Left ventricle myocardium superior (tissue), 1 donor: ENCODE results near the gene ARHGAP8. TPM values are rescaled to one million over a fixed set of nuclear protein-coding genes. Genes with fewer than 3 reads are reported as not detected.
"Not testable (repeated sequence)": the region's sequence is repeated elsewhere in the genome, so short reads cannot be mapped to it uniquely, and the experiment has no call there.

Experiments used
- ATAC-seq: fragments of 200-7000 bp; cut with Tn5 transposase; one replicate; pipeline ENCODE4 v1.9.1; 2020; ENCODE audit warnings: mild to moderate bottlenecking, moderate library complexity
- DNase-seq: peaks from one replicate; pipeline ENCODE4 v3.0.0-alpha.2; 2020
- intact Hi-C: fragments of 100-400 bp; cut with micrococcal nuclease; formaldehyde crosslinking; loops from one replicate; pipeline ENCODE4 v1.11.0; 2022
- total RNA-seq: library from RNA; stranded (reverse); fragmentation: NEBNext Ultra II Directional; extraction: Animal tissue kit (Norgen Biotek cat#: 25700); gene quantifications from one replicate; pipeline ENCODE4 v1.2.1, GENCODE V29; 2021
- donor health status: DM: no; HTN: yes; CAD: no; lungs with severe emphysema.

ARHGAP8 gene
- total RNA-seq, 1 donor from 2014 or later: not detected

DNA sequence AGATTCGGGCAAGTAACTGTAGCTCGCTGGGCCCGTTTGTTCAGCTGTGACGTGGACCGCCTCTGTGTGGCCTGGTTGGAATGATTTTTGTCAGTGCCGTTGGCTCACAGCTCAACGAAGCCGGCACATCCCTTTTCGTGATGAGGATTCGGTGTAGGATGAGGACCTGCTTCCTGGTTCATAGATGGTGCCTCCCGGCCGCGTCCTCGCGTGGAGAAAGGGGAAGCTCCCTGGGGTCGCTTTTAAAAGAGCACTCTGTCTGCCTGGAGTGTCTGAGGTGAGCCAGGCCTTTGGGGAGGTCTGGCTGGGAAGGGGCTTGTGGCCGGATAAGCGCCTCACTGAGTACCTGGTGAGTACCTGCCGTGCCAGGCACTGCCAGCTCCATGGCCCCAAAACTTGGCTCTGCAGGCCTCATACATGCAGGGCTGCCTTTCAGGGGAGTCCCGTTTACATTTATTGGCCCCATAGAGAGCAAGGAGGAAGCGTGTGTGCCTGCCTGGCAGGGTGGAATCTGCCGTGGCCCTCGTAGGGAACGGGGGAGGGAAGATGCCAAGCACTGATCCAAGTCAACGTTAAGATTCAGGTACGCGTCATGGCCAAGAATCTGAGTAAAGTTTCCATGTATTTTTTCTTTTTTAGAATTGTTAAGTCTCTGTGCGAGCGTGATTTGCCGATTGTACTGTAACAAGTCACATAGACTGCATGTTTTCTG, 88.4 kb downstream of the ARHGAP8 start:
- no peak for DNase-seq
- intact Hi-C loops: no loop called here
- ATAC-seq: no peak

DNA sequence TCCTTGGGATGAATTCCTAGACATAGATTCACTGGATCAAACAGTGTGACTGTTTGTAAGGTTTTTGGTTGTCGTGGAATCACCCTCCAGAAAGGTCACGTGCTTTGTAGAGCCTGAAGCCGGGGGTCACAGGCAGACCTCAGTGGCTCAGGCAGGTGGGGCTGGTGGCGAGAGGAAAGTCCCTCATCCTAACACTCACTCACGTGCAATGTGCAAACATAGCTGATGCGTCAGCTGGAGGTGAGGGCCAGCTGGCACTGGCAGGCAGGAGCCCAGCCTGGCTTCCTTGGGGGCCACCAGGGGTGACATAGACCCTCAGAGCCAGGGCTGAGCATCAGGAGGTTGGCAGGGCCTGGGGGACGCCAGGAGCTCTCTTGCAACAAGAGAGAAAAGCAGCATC, 90.0 kb downstream of the ARHGAP8 start:
- intact Hi-C loops: no loop called here
- DNase-seq: no peak
- ATAC-seq: no peak

- DNase-seq (no peak), ATAC-seq (no peak)
- intact Hi-C loops: no loop called here
Observed at GRCh38 chr22:44845191-44845590, 92.8 kb downstream of the ARHGAP8 start.

GRCh38 chr22:44845796-44846720, 93.7 kb downstream of the ARHGAP8 start:
- peak; percentile 18 for DNase-seq
- no peak for ATAC-seq
- intact Hi-C loops: no loop called here

- ATAC-seq (no peak), DNase-seq (no peak)
- intact Hi-C loops: no loop called here
Observed at GRCh38 chr22:44846726-44847275, 94.4 kb downstream of the ARHGAP8 start.

DNA sequence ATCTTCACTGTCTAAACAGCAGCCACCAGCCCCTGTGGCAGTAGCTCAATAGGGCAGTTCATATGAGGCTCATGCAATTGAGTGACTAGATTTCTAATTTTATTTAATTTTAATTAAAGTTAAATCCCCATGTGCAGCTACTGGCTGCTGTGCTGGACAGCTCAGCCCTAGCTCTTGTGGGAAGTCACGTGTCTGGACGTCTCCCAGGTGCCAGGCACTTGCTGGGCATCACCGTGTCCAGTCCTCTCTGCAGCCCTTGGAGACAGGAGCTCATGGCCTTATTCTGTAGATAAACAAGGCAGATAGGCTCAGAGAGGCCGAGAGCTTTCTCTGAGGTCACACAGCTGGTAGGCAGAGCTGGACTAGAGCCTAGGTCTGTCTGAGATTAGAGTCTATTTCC, 95.0 kb downstream of the ARHGAP8 start:
- DNase-seq (no peak), ATAC-seq (no peak)

DNA sequence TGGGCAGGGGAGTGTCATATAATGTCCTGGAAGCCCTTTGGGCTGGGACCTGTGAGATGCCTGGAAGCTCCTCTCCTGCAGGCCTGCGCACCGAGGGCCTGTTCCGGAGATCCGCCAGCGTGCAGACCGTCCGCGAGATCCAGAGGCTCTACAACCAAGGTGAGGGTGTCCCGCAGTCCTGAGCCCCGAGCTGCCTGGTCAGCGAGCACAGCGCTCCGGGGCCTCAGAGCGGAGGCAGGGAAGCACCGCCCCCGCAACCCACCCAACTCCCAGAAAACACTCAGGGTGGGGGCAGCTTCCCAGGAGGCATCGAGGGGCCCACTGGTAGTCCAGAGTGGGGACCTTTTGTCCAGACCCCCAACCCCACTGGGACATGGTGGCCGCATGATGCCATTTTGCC, 95.5 kb downstream of the ARHGAP8 start:
- DNase-seq (no peak), ATAC-seq (no peak)
- intact Hi-C loops: no loop called here

More for the DNA sequence above, 95.0 kb downstream of the ARHGAP8 start:
- intact Hi-C loops: no loop called here

- DNase-seq: no peak
- intact Hi-C loops: no loop called here
- no peak for ATAC-seq
Observed at GRCh38 chr22:44848296-44848741, 95.9 kb downstream of the ARHGAP8 start.

GRCh38 chr22:44848791-44849420, 96.5 kb downstream of the ARHGAP8 start:
- intact Hi-C loops: no loop called here
- DNase-seq: no peak
- ATAC-seq: no peak

DNA sequence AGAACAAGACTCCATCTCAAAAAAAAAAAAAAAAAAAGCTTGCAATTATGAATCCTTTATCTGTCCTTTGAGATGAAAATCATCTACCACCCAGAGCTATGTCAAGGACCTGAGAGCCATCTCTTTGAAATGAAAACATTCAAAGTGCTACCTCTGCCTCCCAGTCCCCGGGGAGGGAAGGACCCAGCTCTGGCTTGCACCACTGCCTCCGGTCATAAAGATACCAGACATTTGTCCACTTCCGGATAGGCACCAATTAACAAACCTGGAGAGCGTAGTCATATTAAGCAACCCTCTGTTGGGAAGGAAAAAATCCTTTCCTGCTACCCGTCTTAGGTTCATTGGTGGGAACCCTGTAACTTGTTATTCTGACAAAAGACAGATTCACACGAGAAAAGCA, 98.6 kb downstream of the ARHGAP8 start:
- ATAC-seq (no peak), DNase-seq (no peak)
- intact Hi-C loops: no loop called here

GRCh38 chr22:44854641-44855040, 102.3 kb downstream of the ARHGAP8 start:
- DNase-seq, ATAC-seq, intact Hi-C loops: not testable (repeated sequence)

GRCh38 chr22:44855855-44856254, 103.5 kb downstream of the ARHGAP8 start:
- no peak for DNase-seq
- intact Hi-C loops: no loop called here

DNA sequence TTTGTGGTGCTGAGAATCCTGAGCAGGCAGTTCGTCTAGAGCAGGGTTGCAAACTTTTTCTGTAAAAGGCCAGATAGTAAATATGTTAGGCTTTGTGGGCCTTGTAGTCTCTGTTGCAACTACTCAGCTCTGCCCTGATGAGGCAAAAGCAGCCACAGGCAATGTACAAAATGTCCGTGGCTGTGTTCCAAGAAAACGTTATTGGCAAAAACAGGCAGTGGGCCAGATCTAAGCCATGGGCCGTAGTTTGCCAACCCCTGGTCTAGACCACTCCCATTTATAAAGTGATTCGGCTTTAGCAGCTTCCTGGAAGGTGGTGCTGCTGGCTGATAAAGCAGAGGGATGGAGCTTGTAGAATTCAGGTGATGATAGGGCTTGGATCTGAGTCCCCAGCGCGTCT, 106.4 kb downstream of the ARHGAP8 start:
- ATAC-seq, intact Hi-C loops, DNase-seq: not testable (repeated sequence)

More at GRCh38 chr22:44855855-44856254, 103.5 kb downstream of the ARHGAP8 start:
- ATAC-seq: no peak

DNA sequence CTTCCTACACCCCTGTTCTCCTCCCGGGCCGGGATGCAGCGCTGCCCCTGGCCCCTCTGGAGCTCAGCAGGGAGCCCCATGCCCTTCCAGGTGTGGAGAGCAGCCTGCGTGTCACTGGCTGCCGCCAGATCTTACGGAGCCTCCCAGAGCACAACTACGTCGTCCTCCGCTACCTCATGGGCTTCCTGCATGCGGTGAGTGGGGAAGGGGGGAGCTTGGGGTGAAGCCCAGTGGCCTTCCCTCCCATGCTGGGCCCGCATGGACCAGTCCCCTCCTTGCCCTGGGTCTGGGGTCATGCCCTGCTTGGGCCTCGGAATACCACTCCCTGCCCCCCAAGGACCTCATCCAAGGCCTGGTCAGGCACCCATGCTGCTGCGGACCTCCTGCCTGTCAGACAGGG, 107.3 kb downstream of the ARHGAP8 start:
- no peak for ATAC-seq

DNA sequence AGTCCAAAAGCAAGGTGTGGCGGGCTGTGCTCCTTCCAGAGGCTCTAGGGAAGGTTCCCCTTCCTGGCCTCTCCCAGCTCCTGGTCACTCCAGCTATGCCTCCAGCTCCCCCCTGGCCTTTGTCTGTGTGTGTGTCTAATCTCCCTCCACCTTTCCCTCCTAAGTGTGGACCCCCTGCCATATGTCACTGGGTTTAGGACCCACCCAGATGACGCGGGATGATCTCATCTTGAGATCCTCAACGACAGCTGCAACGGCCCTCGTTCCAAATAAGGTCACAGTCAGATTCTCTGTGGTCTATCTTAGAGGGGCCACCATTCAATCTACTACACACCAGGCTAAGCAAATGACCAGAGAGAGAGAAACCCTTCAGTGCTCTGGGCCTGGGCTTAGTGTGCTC, 107.9 kb downstream of the ARHGAP8 start:
- DNase-seq (no peak), ATAC-seq (no peak)
- intact Hi-C loops: no loop called here

More for the DNA sequence above, 107.3 kb downstream of the ARHGAP8 start:
- DNase-seq: peak; percentile 10
- intact Hi-C loops: no loop called here

- peak; percentile 24 for DNase-seq
- no peak for ATAC-seq
- intact Hi-C loops: no loop called here
Observed at GRCh38 chr22:44861245-44861644, 108.9 kb downstream of the ARHGAP8 start.

GRCh38 chr22:44862281-44862680, 109.9 kb downstream of the ARHGAP8 start:
- DNase-seq (peak; percentile 8), ATAC-seq (no peak)
- intact Hi-C loops: no loop called here

DNA sequence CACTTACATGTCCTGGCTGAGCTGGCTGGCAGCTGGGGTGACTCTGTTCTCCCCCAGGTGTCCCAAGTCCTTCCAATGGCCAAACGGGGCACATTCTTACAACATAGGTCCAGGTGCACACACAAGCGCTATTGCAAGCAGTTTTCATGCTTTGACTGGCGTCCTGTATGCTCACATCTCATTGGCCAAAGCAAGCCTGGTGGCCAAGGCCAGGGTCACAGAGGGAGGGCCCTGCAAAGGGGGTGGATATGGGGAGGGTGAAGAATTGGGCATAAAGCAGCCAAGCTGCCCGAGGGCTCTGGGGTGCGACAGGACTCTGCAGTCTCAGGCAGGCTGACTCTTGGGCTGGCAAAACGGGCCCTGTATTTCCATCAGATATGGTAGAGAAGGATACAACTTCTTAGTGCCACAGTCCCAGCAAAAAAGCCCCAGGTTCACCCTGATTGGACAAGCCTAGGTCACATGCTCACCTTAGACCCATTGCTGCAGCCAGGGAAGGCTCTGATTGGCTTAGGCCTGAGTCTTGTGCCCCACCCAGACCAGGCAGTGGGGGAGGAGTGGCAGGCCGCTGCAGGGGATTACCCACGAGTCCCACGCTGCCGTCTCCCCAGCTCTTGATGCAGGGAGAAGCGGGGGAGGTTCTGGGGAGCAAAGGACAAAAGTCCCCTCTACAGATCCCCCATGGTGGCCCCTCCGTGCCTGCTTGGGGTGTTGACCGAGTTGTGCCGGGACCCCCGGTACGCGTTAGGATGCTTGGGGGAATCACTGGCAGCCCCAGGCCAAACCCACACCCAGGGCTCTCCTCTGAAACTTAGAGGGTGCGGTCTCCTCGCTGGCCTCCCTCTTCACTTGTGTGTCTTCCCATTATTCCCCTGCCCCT, 110.8 kb downstream of the ARHGAP8 start:
- no peak for ATAC-seq

More for the DNA sequence above, 110.8 kb downstream of the ARHGAP8 start:
- DNase-seq: peak; percentile 17
- intact Hi-C loops: no loop called here
